HG02938 (cell line): ENCODE measurements around the gene PER3.

ENCODE experiments used
- ATAC-seq: cut with Tn5 transposase; IDR thresholded peaks from one replicate; pipeline ENCODE4 v1.9.1; 2021; ENCODE audit warnings: mild to moderate bottlenecking, moderate library complexity; ENCODE audit not compliant: unreplicated experiment

PER3 gene

GRCh38 chr1:7831458-7831857 is 47.4 kb downstream of the PER3 start:
- ATAC-seq: no peak

GRCh38 chr1:7833035-7833434 is 48.9 kb downstream of the PER3 start:
- ATAC-seq: no peak

GRCh38 chr1:7838714-7839113 is 54.6 kb downstream of the PER3 start:
- ATAC-seq: no peak

- no peak for ATAC-seq
These were observed 55.4 kb downstream of the PER3 start for GRCh38 chr1:7839526-7839925.

GRCh38 chr1:7842517-7842916 is 58.4 kb downstream of the PER3 start:
- no peak for ATAC-seq

- ATAC-seq: no peak
These were observed 61.7 kb downstream of the PER3 start for GRCh38 chr1:7845761-7846160.

GRCh38 chr1:7846656-7847055 is 62.6 kb downstream of the PER3 start:
- no peak for ATAC-seq

GRCh38 chr1:7847599-7847998 is 63.5 kb downstream of the PER3 start:
- ATAC-seq: no peak

- ATAC-seq: no peak
These were observed 66.7 kb downstream of the PER3 start for GRCh38 chr1:7850786-7851185.

- ATAC-seq: no peak
These were observed 69.0 kb downstream of the PER3 start, which contains the start of gene UTS2 for GRCh38 chr1:7852804-7853683. Gene UTS2 (minus strand): TSS chr1:7853065. CDS start chr1:7853003, 62 bp downstream.

GRCh38 chr1:7853684-7854026 is 69.6 kb downstream of the PER3 start:
- ATAC-seq: no peak

GRCh38 chr1:7856345-7856744 is 72.3 kb downstream of the PER3 start:
- ATAC-seq: no peak

GRCh38 chr1:7857000-7857399 is 72.9 kb downstream of the PER3 start:
- ATAC-seq: no peak

- ATAC-seq: no peak
These were observed 73.9 kb downstream of the PER3 start for GRCh38 chr1:7857985-7858384.

- no peak for ATAC-seq
These were observed 75.3 kb downstream of the PER3 start for GRCh38 chr1:7859406-7859805.

- no peak for ATAC-seq
These were observed 76.0 kb downstream of the PER3 start for GRCh38 chr1:7860130-7860529.

- ATAC-seq: no peak
These were observed 77.4 kb downstream of the PER3 start for GRCh38 chr1:7861452-7861851.

GRCh38 chr1:7862211-7863060 is 78.3 kb downstream of the PER3 start:
- no peak for ATAC-seq

- no peak for ATAC-seq
These were observed 79.8 kb downstream of the PER3 start for GRCh38 chr1:7863756-7864328.

- no peak for ATAC-seq
These were observed 81.9 kb downstream of the PER3 start for GRCh38 chr1:7865978-7866377.

GRCh38 chr1:7868070-7868780 is 84.1 kb downstream of the PER3 start:
- no peak for ATAC-seq
